DMS 273 (cell line): ENCODE data around the gene RRM2.

Experiments used
- DNase-seq: peaks from one replicate; lab custom pipeline; 2025; ENCODE audit not compliant: unreplicated experiment; lab: John Stamatoyannopoulos, UW

RRM2 gene

GRCh38 chr2:10149635-10150034 is 27.1 kb downstream of the RRM2 start:
- DNase-seq = no peak

- no peak for DNase-seq
Measured at GRCh38 chr2:10150436-10150835, 27.9 kb downstream of the RRM2 start.

- no peak for DNase-seq
Measured at GRCh38 chr2:10151462-10151861, 28.9 kb downstream of the RRM2 start.

GRCh38 chr2:10157293-10157692 is 34.8 kb downstream of the RRM2 start:
- no peak for DNase-seq

GRCh38 chr2:10158681-10159080 is 36.1 kb downstream of the RRM2 start:
- DNase-seq = no peak

GRCh38 chr2:10159086-10159485 is 36.5 kb downstream of the RRM2 start:
- no peak for DNase-seq

- no peak for DNase-seq
Measured at GRCh38 chr2:10159581-10160131, 37.1 kb downstream of the RRM2 start.

- DNase-seq = no peak
Measured at GRCh38 chr2:10160203-10160955, 37.8 kb downstream of the RRM2 start.

- peak; percentile 32 for DNase-seq
Measured at GRCh38 chr2:10161206-10161931, 38.8 kb downstream of the RRM2 start.

GRCh38 chr2:10161961-10162441 is 39.5 kb downstream of the RRM2 start:
- peak; percentile 92 for DNase-seq

GRCh38 chr2:10162586-10163497 is 40.3 kb downstream of the RRM2 start:
- DNase-seq = peak; percentile 48

- no peak for DNase-seq
Measured at GRCh38 chr2:10163498-10164486, 41.3 kb downstream of the RRM2 start.

- no peak for DNase-seq
Measured at GRCh38 chr2:10164601-10165000, 42.1 kb downstream of the RRM2 start.

- no peak for DNase-seq
Measured at GRCh38 chr2:10165282-10165681, 42.7 kb downstream of the RRM2 start.

- peak; percentile 31 for DNase-seq
Measured at GRCh38 chr2:10165861-10166675, 43.5 kb downstream of the RRM2 start.

GRCh38 chr2:10166676-10167292 is 44.2 kb downstream of the RRM2 start:
- DNase-seq = peak; percentile 55

GRCh38 chr2:10167316-10167715 is 44.8 kb downstream of the RRM2 start:
- DNase-seq = no peak

GRCh38 chr2:10168221-10168620 is 45.7 kb downstream of the RRM2 start:
- DNase-seq = no peak
